Measurements from ENCODE around the gene LGALS3BP. TPM values are rescaled to one million over a fixed set of nuclear protein-coding genes. Genes with fewer than 3 reads are reported as not detected.

The LGALS3BP gene
- total RNA-seq, 1 donor from 2014 or later, result 136 TPM

- DNase-seq, result no peak
Observed at GRCh38 chr17:78999056-78999768, 19.5 kb upstream of the LGALS3BP start.

GRCh38 chr17:78998311-78999055 is 18.8 kb upstream of the LGALS3BP start:
- no peak for DNase-seq

GRCh38 chr17:78997881-78998280 is 18.2 kb upstream of the LGALS3BP start:
- no peak for DNase-seq

GRCh38 chr17:78997231-78997741 is 17.6 kb upstream of the LGALS3BP start:
- DNase-seq, result no peak

GRCh38 chr17:78996781-78997201 is 17.1 kb upstream of the LGALS3BP start:
- DNase-seq, result no peak

GRCh38 chr17:78995761-78996451 is 16.2 kb upstream of the LGALS3BP start:
- no peak for DNase-seq

- no peak for DNase-seq
Observed at GRCh38 chr17:78995022-78995760, 15.5 kb upstream of the LGALS3BP start.

- no peak for DNase-seq
Observed at GRCh38 chr17:78993981-78994671, 14.4 kb upstream of the LGALS3BP start.

- peak; percentile 59 for DNase-seq
Observed at GRCh38 chr17:78993241-78993956, 13.7 kb upstream of the LGALS3BP start.

- no peak for DNase-seq
Observed at GRCh38 chr17:78992542-78993212, 13.0 kb upstream of the LGALS3BP start.

- DNase-seq, result no peak
Observed at GRCh38 chr17:78991906-78992532, 12.3 kb upstream of the LGALS3BP start.

- no peak for DNase-seq
Observed at GRCh38 chr17:78991017-78991738, 11.5 kb upstream of the LGALS3BP start.

GRCh38 chr17:78990349-78991016 is 10.8 kb upstream of the LGALS3BP start:
- no peak for DNase-seq

GRCh38 chr17:78988152-78988551 is 8.4 kb upstream of the LGALS3BP start:
- no peak for DNase-seq

- DNase-seq, result peak; percentile 42
Observed at GRCh38 chr17:78986649-78987328, 7.1 kb upstream of the LGALS3BP start.

- DNase-seq, result peak; percentile 30
Observed at GRCh38 chr17:78986048-78986648, 6.4 kb upstream of the LGALS3BP start.

- DNase-seq, result no peak
Observed at GRCh38 chr17:78985395-78985794, 5.7 kb upstream of the LGALS3BP start.
